Hepatocyte (in vitro differentiated cells): ENCODE results near the gene PTPRN2. TPM values are rescaled to one million over a fixed set of nuclear protein-coding genes. Genes with fewer than 3 reads are reported as not detected.

ENCODE experiments used
- DNase-seq: peaks from one replicate; pipeline ENCODE4 v3.0.0-alpha.2; 2016; ENCODE audit warnings: low spot score
- H2AFZ ChIP-seq: fragments of 200-600 bp; sonication (generic); 2 replicates; pipeline ENCODE4 v1.6.0; 2016; ENCODE audit warnings: antibody characterized with exemption, mild to moderate bottlenecking
- H3K27ac ChIP-seq: fragments of 200-600 bp; sonication (generic); 2 replicates; pipeline ENCODE4 v1.5.1; 2016; ENCODE audit warnings: mild to moderate bottlenecking
- H3K27me3 ChIP-seq: fragments of 200-600 bp; sonication (generic); 2 replicates; pipeline ENCODE4 v1.6.1; 2016
- H3K36me3 ChIP-seq: fragments of 200-600 bp; sonication (generic); replicated peaks from 2 replicates; pipeline ENCODE4 v1.5.1; 2016; ENCODE audit warnings: low read depth; ENCODE audit not compliant: insufficient read depth
- H3K4me1 ChIP-seq: fragments of 200-600 bp; sonication (generic); 2 replicates; pipeline ENCODE4 v1.5.1; 2016; ENCODE audit warnings: mild to moderate bottlenecking, moderate library complexity; ENCODE audit not compliant: insufficient read depth
- H3K4me2 ChIP-seq: fragments of 200-600 bp; sonication (generic); 2 replicates; pipeline ENCODE4 v1.6.0; 2016
- H3K4me3 ChIP-seq: fragments of 200-600 bp; sonication (generic); 2 replicates; pipeline ENCODE4 v1.5.1; 2016; ENCODE audit warnings: mild to moderate bottlenecking
- H3K79me2 ChIP-seq: fragments of 200-600 bp; sonication (generic); 2 replicates; pipeline ENCODE4 v1.6.0; 2017; ENCODE audit warnings: mild to moderate bottlenecking
- H3K9me2 ChIP-seq: fragments of 200-600 bp; sonication (generic); replicated peaks from 2 replicates; pipeline ENCODE4 v1.6.0; 2017; ENCODE audit warnings: mild to moderate bottlenecking; ENCODE audit not compliant: insufficient read depth
- H3K9me3 ChIP-seq: fragments of 200-600 bp; sonication (generic); 2 replicates; pipeline ENCODE4 v1.5.1; 2016; ENCODE audit warnings: low read depth, mild to moderate bottlenecking
- H4K20me1 ChIP-seq: fragments of 200-600 bp; sonication (generic); 2 replicates; pipeline ENCODE4 v1.6.0; 2016; ENCODE audit warnings: mild to moderate bottlenecking; ENCODE audit not compliant: insufficient read depth, poor library complexity, severe bottlenecking
- EZH2 ChIP-seq: fragments of 200-600 bp; sonication (generic); IDR thresholded peaks from 2 replicates; pipeline ENCODE4 v1.6.1; 2016; ENCODE audit warnings: antibody characterized with exemption, mild to moderate bottlenecking, borderline replicate concordance
- EZH2phosphoT487 ChIP-seq: fragments of 200-600 bp; sonication (generic); IDR thresholded peaks from one replicate; pipeline ENCODE4 v1.6.1; 2018; ENCODE audit warnings: antibody characterized with exemption, mild to moderate bottlenecking, low read depth, moderate library complexity; ENCODE audit not compliant: unreplicated experiment, severe bottlenecking
- WGBS: methylation state at CpG from one replicate; pipeline ENCODE4 v1.1.6; 2016; ENCODE audit warnings: low lambda C conversion rate; ENCODE audit errors: missing lambda C conversion rate; 5-methylcytosine and 5-hydroxymethylcytosine counted together
- polyA plus RNA-seq: library from polyadenylated mRNA; unstranded; fragments of >200 nt; fragmentation: Nextera tagmentation; extraction: Ambion mirVana; gene quantifications from 2 replicates; pipeline ENCODE4 v1.2.1, GENCODE V29; 2016
- total RNA-seq: library from RNA; depleted of rRNA; stranded (reverse); fragments of >200 nt; gene quantifications from 2 replicates; pipeline ENCODE4 v1.2.3, GENCODE V29; 2014
- TF ChIP-seq, protein P1 (sequence below): fragments of 200-600 bp; sonication (generic); IDR thresholded peaks from 2 replicates; pipeline ENCODE4 v1.5.1; 2016; ENCODE audit warnings: antibody characterized with exemption, mild to moderate bottlenecking; ENCODE audit not compliant: poor library complexity

The PTPRN2 gene
- total and polyA plus RNA-seq, 2 experiments from 2014 or later, result 2.1 to 3.3 TPM

DNA sequence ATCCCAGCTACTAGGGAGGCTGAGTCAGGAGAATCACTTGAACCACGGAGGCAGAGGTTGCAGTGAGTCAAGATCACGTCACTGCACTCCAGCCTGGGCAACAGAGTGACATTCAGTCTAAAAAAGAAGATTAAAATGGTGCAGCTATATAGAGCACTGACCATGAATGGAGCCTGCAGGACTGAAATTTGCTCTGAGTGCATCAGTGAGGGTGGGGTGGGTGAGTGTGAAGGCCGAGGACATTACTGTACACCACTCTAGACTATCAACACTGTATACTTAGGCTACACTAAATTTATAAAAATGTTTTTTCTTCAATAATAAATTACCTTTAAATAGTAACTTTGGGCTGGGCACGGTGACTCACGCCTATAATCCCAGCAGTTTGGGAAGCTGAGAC, 294.7 kb downstream of the PTPRN2 start:
- Histone ChIP-seq H3K9me3 (no peaks in the 10 kb centered on the region), H3K79me2 (no peaks in the 10 kb centered on the region), H4K20me1 (no peaks in the 10 kb centered on the region), H3K4me2 (no peak overlapping the region), H3K36me3 (no peaks in the 10 kb centered on the region), H3K27me3 (no peaks in the 10 kb centered on the region), H3K9me2 (no peaks in the 10 kb centered on the region), H3K4me3 (no peak overlapping the region), H3K4me1 (no peaks in the 10 kb centered on the region), H3K27ac (no peak overlapping the region), H2AFZ (no peak overlapping the region)
- no peak for DNase-seq
- TF ChIP-seq EZH2 (no peak), EZH2phosphoT487 (no peak)
- TF ChIP-seq, protein P1, sequence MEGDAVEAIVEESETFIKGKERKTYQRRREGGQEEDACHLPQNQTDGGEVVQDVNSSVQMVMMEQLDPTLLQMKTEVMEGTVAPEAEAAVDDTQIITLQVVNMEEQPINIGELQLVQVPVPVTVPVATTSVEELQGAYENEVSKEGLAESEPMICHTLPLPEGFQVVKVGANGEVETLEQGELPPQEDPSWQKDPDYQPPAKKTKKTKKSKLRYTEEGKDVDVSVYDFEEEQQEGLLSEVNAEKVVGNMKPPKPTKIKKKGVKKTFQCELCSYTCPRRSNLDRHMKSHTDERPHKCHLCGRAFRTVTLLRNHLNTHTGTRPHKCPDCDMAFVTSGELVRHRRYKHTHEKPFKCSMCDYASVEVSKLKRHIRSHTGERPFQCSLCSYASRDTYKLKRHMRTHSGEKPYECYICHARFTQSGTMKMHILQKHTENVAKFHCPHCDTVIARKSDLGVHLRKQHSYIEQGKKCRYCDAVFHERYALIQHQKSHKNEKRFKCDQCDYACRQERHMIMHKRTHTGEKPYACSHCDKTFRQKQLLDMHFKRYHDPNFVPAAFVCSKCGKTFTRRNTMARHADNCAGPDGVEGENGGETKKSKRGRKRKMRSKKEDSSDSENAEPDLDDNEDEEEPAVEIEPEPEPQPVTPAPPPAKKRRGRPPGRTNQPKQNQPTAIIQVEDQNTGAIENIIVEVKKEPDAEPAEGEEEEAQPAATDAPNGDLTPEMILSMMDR, result no peak
- 83% methylated on average over 5 of the region's 5 CpGs for WGBS

DNA sequence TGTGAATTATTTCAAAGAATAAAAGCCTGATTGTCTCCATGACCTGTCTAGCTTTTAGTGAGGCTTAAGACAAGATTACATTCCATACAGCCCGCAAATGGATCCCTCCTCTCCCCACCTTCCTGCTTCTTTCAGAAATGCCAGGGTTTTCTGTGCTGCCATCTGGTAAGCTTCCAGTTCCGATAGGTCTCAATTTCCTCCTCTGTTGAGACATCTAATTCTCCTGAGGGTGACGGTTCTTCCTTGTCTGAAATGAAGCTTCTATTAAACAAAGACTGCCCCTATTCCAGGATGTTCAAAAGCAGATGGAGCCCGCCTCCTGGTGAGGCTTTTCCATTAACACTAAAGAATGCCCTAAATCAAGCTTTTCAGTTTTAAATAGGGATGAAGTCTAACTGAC, 295.6 kb downstream of the PTPRN2 start:
- no peaks in the 10 kb centered on the region for H3K4me1 ChIP-seq

DNA sequence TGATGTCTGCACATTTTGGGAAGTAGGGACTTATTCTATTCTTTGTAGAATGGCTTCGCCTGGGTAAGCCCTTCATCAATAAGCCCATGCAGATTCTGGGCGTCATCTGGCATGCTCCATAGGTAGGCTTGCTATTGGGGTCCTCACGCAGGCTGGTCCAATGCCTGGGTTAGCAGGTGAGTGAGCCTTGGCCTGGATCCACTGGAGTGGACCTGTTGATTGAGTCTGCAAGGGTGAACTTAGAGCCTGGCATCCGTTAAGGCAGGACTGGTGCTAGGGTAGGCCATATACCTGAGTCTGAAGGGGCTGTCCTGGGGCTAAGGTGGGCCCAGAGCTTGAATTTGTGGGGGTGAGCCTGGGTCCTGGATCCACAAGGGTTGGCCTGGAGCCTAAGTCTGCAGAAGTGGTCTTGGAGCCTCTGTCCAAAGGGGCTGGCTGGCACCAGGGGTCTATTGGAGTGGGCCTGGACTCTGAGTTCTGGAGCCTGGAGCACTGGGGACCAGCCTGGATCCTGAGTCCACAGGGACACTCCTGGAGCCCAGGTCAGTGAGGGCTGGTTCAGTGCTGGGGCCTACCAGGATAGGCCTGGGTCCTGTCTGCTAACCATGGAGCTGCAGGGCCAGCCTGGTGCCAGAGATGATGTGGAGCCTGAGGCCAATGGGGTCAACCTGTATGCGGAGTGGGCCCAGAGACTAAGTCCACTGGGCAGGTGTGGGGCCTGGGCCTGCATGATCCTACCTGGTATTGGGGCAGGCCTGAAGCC, 297.7 kb downstream of the PTPRN2 start:
- Histone ChIP-seq H3K27ac (no peak overlapping the region), H3K9me3 (no peaks in the 10 kb centered on the region), H3K36me3 (no peaks in the 10 kb centered on the region), H3K4me2 (no peak overlapping the region), H3K27me3 (no peaks in the 10 kb centered on the region), H4K20me1 (no peaks in the 10 kb centered on the region), H3K4me1 (no peaks in the 10 kb centered on the region), H3K4me3 (no peak overlapping the region), H3K9me2 (no peaks in the 10 kb centered on the region), H3K79me2 (no peaks in the 10 kb centered on the region), H2AFZ (no peak overlapping the region)
- TF ChIP-seq EZH2phosphoT487 (no peak), EZH2 (no peak)
- TF ChIP-seq, protein P1, result no peak
- DNase-seq, result no peak
- WGBS, result 94% methylated on average over 5 of the region's 5 CpGs

More for the DNA sequence above, 295.6 kb downstream of the PTPRN2 start:
- whole genome bisulfite sequencing, result 54% methylated on average over 4 of the region's 4 CpGs
- Histone ChIP-seq H3K36me3 (no peaks in the 10 kb centered on the region), H3K9me2 (no peaks in the 10 kb centered on the region), H4K20me1 (no peaks in the 10 kb centered on the region), H3K27ac (no peak overlapping the region), H2AFZ (no peak overlapping the region), H3K79me2 (no peaks in the 10 kb centered on the region), H3K4me2 (no peak overlapping the region), H3K9me3 (no peaks in the 10 kb centered on the region), H3K27me3 (no peaks in the 10 kb centered on the region), H3K4me3 (no peak overlapping the region)
- TF ChIP-seq, protein P1, result no peak
- TF ChIP-seq EZH2phosphoT487 (no peak), EZH2 (no peak)
- DNase-seq, result no peak
